ENCODE measurements around the gene GALNT17.

GALNT17 gene

GRCh38 chr7:71611986-71612385 lies 480.0 kb downstream of the GALNT17 start:
- no peaks in the 10 kb centered on the region for H3K9me3 ChIP-seq (ENCODE audit: insufficient read depth, low read depth, low read length)
- H3K4me3 ChIP-seq (ENCODE audit: low read length, poor library complexity, severe bottlenecking), result no peak overlapping the region
- H3K9ac ChIP-seq (ENCODE audit: low read depth, low read length, poor library complexity, severe bottlenecking), result no peak overlapping the region
- no peaks in the 10 kb centered on the region for H3K36me3 ChIP-seq (ENCODE audit: insufficient read depth, low read length)
- TF ChIP-seq EZH2phosphoT487 (IDR thresholded peaks at IDR 0.05; ENCODE audit: borderline replicate concordance) (no peak), CTCF (conservative IDR thresholded peaks at IDR 0.05; ENCODE audit: low read length) (no peak)
- no peaks in the 10 kb centered on the region for H4K20me1 ChIP-seq (ENCODE audit: insufficient read depth, low read length, poor library complexity, severe bottlenecking)
- no peaks in the 10 kb centered on the region for H3K9me2 ChIP-seq (replicated peaks; ENCODE audit: low read depth, low read length)
- no peak overlapping the region for H2AFZ ChIP-seq (ENCODE audit: low read length)
- H3F3A ChIP-seq (ENCODE audit: low read depth), result no peaks in the 10 kb centered on the region
- H3K79me2 ChIP-seq (ENCODE audit: insufficient read depth, low read length), result no peaks in the 10 kb centered on the region
- H3K4me2 ChIP-seq (ENCODE audit: low read depth, low read length, poor library complexity, severe bottlenecking), result no peak overlapping the region
- no peaks in the 10 kb centered on the region for H3K4me1 ChIP-seq (ENCODE audit: insufficient read depth, low read length, poor library complexity, severe bottlenecking)
- H3K27me3 ChIP-seq (ENCODE audit: insufficient read depth, low read length, poor library complexity, severe bottlenecking), result no peaks in the 10 kb centered on the region

DNA sequence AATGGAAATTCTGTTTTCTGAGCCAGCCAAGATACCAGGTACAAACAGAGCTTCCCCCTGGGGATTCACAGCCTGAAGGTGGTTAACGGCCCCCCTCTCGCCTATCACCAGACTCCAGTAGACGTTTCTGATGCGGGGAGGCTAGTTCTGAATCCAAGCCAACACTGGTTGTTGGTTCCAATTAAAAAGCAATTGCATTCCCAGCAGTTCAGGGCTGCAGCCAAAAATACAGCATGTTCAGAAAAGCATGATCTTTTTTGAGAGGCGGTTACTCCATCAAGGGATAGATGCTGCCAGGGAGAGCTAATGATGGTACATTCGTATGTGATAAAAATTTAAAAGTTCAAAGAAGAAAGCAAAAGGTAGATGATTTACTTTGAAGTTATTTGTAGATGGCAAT lies 481.0 kb downstream of the GALNT17 start:
- TF ChIP-seq CTCF (conservative IDR thresholded peaks at IDR 0.05; ENCODE audit: low read length), result no peak
- no peak for TF ChIP-seq EZH2phosphoT487 (IDR thresholded peaks at IDR 0.05; ENCODE audit: borderline replicate concordance)
- H3K9me3 ChIP-seq (ENCODE audit: insufficient read depth, low read depth, low read length), result no peaks in the 10 kb centered on the region
- no peak overlapping the region for H3K9ac ChIP-seq (ENCODE audit: low read depth, low read length, poor library complexity, severe bottlenecking)
- H3K9me2 ChIP-seq (replicated peaks; ENCODE audit: low read depth, low read length), result no peaks in the 10 kb centered on the region
- H3K27me3 ChIP-seq (ENCODE audit: insufficient read depth, low read length, poor library complexity, severe bottlenecking), result no peaks in the 10 kb centered on the region
- H3K4me1 ChIP-seq (ENCODE audit: insufficient read depth, low read length, poor library complexity, severe bottlenecking), result no peaks in the 10 kb centered on the region
- H4K20me1 ChIP-seq (ENCODE audit: insufficient read depth, low read length, poor library complexity, severe bottlenecking), result no peaks in the 10 kb centered on the region
- H3K4me3 ChIP-seq (ENCODE audit: low read length, poor library complexity, severe bottlenecking), result no peak overlapping the region
- H3K36me3 ChIP-seq (ENCODE audit: insufficient read depth, low read length), result no peaks in the 10 kb centered on the region
- no peak overlapping the region for H2AFZ ChIP-seq (ENCODE audit: low read length)
- H3F3A ChIP-seq (ENCODE audit: low read depth), result no peaks in the 10 kb centered on the region
- no peak overlapping the region for H3K4me2 ChIP-seq (ENCODE audit: low read depth, low read length, poor library complexity, severe bottlenecking)
- H3K79me2 ChIP-seq (ENCODE audit: insufficient read depth, low read length), result no peaks in the 10 kb centered on the region

- H3K36me3 ChIP-seq (ENCODE audit: insufficient read depth, low read length), result no peaks in the 10 kb centered on the region
- no peaks in the 10 kb centered on the region for H3F3A ChIP-seq (ENCODE audit: low read depth)
- H2AFZ ChIP-seq (ENCODE audit: low read length), result no peak overlapping the region
- H4K20me1 ChIP-seq (ENCODE audit: insufficient read depth, low read length, poor library complexity, severe bottlenecking), result no peaks in the 10 kb centered on the region
- H3K27me3 ChIP-seq (ENCODE audit: insufficient read depth, low read length, poor library complexity, severe bottlenecking), result no peaks in the 10 kb centered on the region
- H3K79me2 ChIP-seq (ENCODE audit: insufficient read depth, low read length), result no peaks in the 10 kb centered on the region
- no peak for TF ChIP-seq EZH2phosphoT487 (IDR thresholded peaks at IDR 0.05; ENCODE audit: borderline replicate concordance)
- TF ChIP-seq CTCF (conservative IDR thresholded peaks at IDR 0.05; ENCODE audit: low read length), result no peak
- H3K9me2 ChIP-seq (replicated peaks; ENCODE audit: low read depth, low read length), result no peaks in the 10 kb centered on the region
- H3K9me3 ChIP-seq (ENCODE audit: insufficient read depth, low read depth, low read length), result no peaks in the 10 kb centered on the region
- no peaks in the 10 kb centered on the region for H3K4me1 ChIP-seq (ENCODE audit: insufficient read depth, low read length, poor library complexity, severe bottlenecking)
- no peak overlapping the region for H3K4me3 ChIP-seq (ENCODE audit: low read length, poor library complexity, severe bottlenecking)
- H3K9ac ChIP-seq (ENCODE audit: low read depth, low read length, poor library complexity, severe bottlenecking), result no peak overlapping the region
- no peak overlapping the region for H3K4me2 ChIP-seq (ENCODE audit: low read depth, low read length, poor library complexity, severe bottlenecking)
Observed at GRCh38 chr7:71613313-71613712, 481.4 kb downstream of the GALNT17 start.

Measured in Loucy (cell line).